H9 (cell line): ENCODE results near the gene VAV3. TPM values are rescaled to one million over a fixed set of nuclear protein-coding genes. Genes with fewer than 3 reads are reported as not detected.
A peak's percentile ranks its signal among the peaks of the same experiment; 100 is the strongest.

Experiments
- DNase-seq: peaks from one replicate; pipeline ENCODE4 v3.0.0-alpha.2; 2017
- H2AFZ ChIP-seq: one replicate; pipeline ENCODE4 v1.6.1; 2013; ENCODE audit warnings: mild to moderate bottlenecking, low read length, control low read depth, moderate library complexity
- H2AK5ac ChIP-seq: 2 replicates; pipeline ENCODE4 v1.6.1; 2013; ENCODE audit warnings: low read length, control low read depth, mixed read lengths; ENCODE audit not compliant: insufficient read length
- H2BK120ac ChIP-seq: one replicate; pipeline ENCODE4 v1.6.1; 2013; ENCODE audit warnings: low read depth, mild to moderate bottlenecking, low read length, control low read depth, inconsistent platforms; ENCODE audit not compliant: poor library complexity, severe bottlenecking
- H2BK12ac ChIP-seq: 2 replicates; pipeline ENCODE4 v1.6.1; 2013; ENCODE audit warnings: low read length, control low read depth, mixed read lengths, low read depth; ENCODE audit not compliant: insufficient read length
- H2BK15ac ChIP-seq: 2 replicates; pipeline ENCODE4 v1.6.1; 2013; ENCODE audit warnings: low read depth, low read length, control low read depth
- H2BK20ac ChIP-seq: one replicate; pipeline ENCODE4 v1.6.1; 2013; ENCODE audit warnings: low read depth, mild to moderate bottlenecking, low read length, control low read depth, inconsistent platforms; ENCODE audit not compliant: poor library complexity, severe bottlenecking
- H2BK5ac ChIP-seq: 2 replicates; pipeline ENCODE4 v1.6.1; 2013; ENCODE audit warnings: low read length, control low read depth, mixed read lengths; ENCODE audit not compliant: insufficient read length
- H3K14ac ChIP-seq: 2 replicates; pipeline ENCODE4 v1.6.1; 2013; ENCODE audit warnings: low read length, control low read depth; ENCODE audit not compliant: insufficient read depth
- H3K18ac ChIP-seq: 2 replicates; pipeline ENCODE4 v1.6.1; 2013; ENCODE audit warnings: low read depth, mild to moderate bottlenecking, mixed read lengths, low read length, control low read depth; ENCODE audit not compliant: insufficient read length
- H3K23ac ChIP-seq: 2 replicates; pipeline ENCODE4 v1.6.1; 2013; ENCODE audit warnings: low read length, control low read depth, mixed read lengths, low read depth; ENCODE audit not compliant: insufficient read length
- H3K23me2 ChIP-seq: 2 replicates; pipeline ENCODE4 v1.6.1; 2013; ENCODE audit warnings: low read depth, mild to moderate bottlenecking, mixed read lengths, low read length, control low read depth; ENCODE audit not compliant: insufficient read length, poor library complexity, severe bottlenecking
- H3K27ac ChIP-seq: 2 replicates; pipeline ENCODE4 v1.5.1; 2013; ENCODE audit warnings: low read length, control low read depth, mixed read lengths, low read depth; ENCODE audit not compliant: insufficient read length
- H3K27me3 ChIP-seq: 2 replicates; pipeline ENCODE4 v1.6.1; 2013; ENCODE audit warnings: low read length, control low read depth, inconsistent platforms; ENCODE audit not compliant: insufficient read depth
- H3K4ac ChIP-seq: 2 replicates; pipeline ENCODE4 v1.6.1; 2013; ENCODE audit warnings: low read depth, mild to moderate bottlenecking, control low read depth, inconsistent platforms, low read length, moderate library complexity
- H3K4me1 ChIP-seq: 2 replicates; pipeline ENCODE4 v1.6.1; 2013; ENCODE audit warnings: low read length, control low read depth, inconsistent platforms; ENCODE audit not compliant: insufficient read depth
- H3K4me2 ChIP-seq: 2 replicates; pipeline ENCODE4 v1.6.1; 2013; ENCODE audit warnings: low read length, control low read depth, mixed read lengths; ENCODE audit not compliant: insufficient read length, insufficient read depth
- H3K56ac ChIP-seq: 2 replicates; pipeline ENCODE4 v1.6.1; 2013; ENCODE audit warnings: low read depth, mild to moderate bottlenecking, mixed read lengths, low read length, control low read depth; ENCODE audit not compliant: insufficient read length
- H3K79me1 ChIP-seq: 2 replicates; pipeline ENCODE4 v1.6.1; 2013; ENCODE audit warnings: low read depth, mild to moderate bottlenecking, moderate library complexity, low read length, control low read depth, inconsistent platforms; ENCODE audit not compliant: insufficient read depth, poor library complexity, severe bottlenecking
- H3K79me2 ChIP-seq: 2 replicates; pipeline ENCODE4 v1.6.1; 2013; ENCODE audit warnings: low read length, control low read depth, inconsistent platforms; ENCODE audit not compliant: insufficient read depth
- H3K9ac ChIP-seq: 2 replicates; pipeline ENCODE4 v1.6.1; 2013; ENCODE audit warnings: low read length, control low read depth, mixed read lengths; ENCODE audit not compliant: insufficient read length; ENCODE audit errors: extremely low read depth
- H3K9me3 ChIP-seq: one replicate; pipeline ENCODE4 v1.6.1; 2013; ENCODE audit warnings: low read depth, low read length, inconsistent platforms; ENCODE audit not compliant: control insufficient read depth
- H3T11ph ChIP-seq: one replicate; pipeline ENCODE4 v1.6.1; 2013; ENCODE audit warnings: mild to moderate bottlenecking, low read length, control low read depth, inconsistent platforms
- H4K20me1 ChIP-seq: one replicate; pipeline ENCODE4 v1.6.1; 2013; ENCODE audit not compliant: control insufficient read depth, insufficient read length, insufficient read depth
- H4K5ac ChIP-seq: 2 replicates; pipeline ENCODE4 v1.6.1; 2013; ENCODE audit warnings: low read depth, mild to moderate bottlenecking, mixed read lengths, low read length, control low read depth; ENCODE audit not compliant: insufficient read length
- H4K8ac ChIP-seq: replicated peaks from 2 replicates; pipeline ENCODE4 v1.6.1; 2013; ENCODE audit warnings: low read length, control low read depth, mixed read lengths, low read depth; ENCODE audit not compliant: insufficient read length
- H4K91ac ChIP-seq: 2 replicates; pipeline ENCODE4 v1.6.1; 2013; ENCODE audit warnings: low read depth, mild to moderate bottlenecking, moderate library complexity, mixed read lengths, low read length, control low read depth; ENCODE audit not compliant: insufficient read length
- H3K27ac Mint-ChIP-seq, 3 experiments: 2 replicates in 2 of 3; 3 replicates in 1 of 3; pipeline ENCODE4 v1.8.0; 2020 to 2021; ENCODE audit warnings: mixed read lengths in 3 of 3, mild to moderate bottlenecking in 1 of 3, moderate library complexity in 1 of 3
- H3K27me3 Mint-ChIP-seq: 2 replicates; pipeline ENCODE4 v1.8.0; 2021; ENCODE audit warnings: low read depth, mild to moderate bottlenecking, moderate library complexity, mixed read lengths
- H3K36me3 Mint-ChIP-seq, 3 experiments: 2 replicates in 2 of 3; 3 replicates in 1 of 3; pipeline ENCODE4 v1.8.0; 2020 to 2021; ENCODE audit warnings: low read depth in 3 of 3, mixed read lengths in 3 of 3; ENCODE audit not compliant: insufficient read depth in 1 of 3
- H3K4me1 Mint-ChIP-seq, 2 experiments: 2 replicates each; pipeline ENCODE4 v1.8.0; 2020; ENCODE audit warnings: mixed read lengths in 2 of 2
- H3K4me3 Mint-ChIP-seq, 2 experiments: 2 replicates in 1 of 2; 3 replicates in 1 of 2; pipeline ENCODE4 v1.8.0; 2020 to 2021; ENCODE audit warnings: mild to moderate bottlenecking in 2 of 2, mixed read lengths in 2 of 2, moderate library complexity in 1 of 2
- H3K9me3 Mint-ChIP-seq, 2 experiments: 2 replicates in 1 of 2; 3 replicates in 1 of 2; pipeline ENCODE4 v1.8.0; 2020; ENCODE audit warnings: mild to moderate bottlenecking in 2 of 2, mixed read lengths in 2 of 2, moderate library complexity in 1 of 2
- CTCF ChIP-seq: fragments of 200-600 bp; sonication (generic); conservative IDR thresholded peaks from 3 replicates; pipeline ENCODE4 v1.8.0; 2021; ENCODE audit warnings: antibody characterized with exemption, mild to moderate bottlenecking
- WGBS: extraction: QIAGEN DNeasy Blood & Tissue Kit; methylation state at CpG from one replicate; pipeline ENCODE4 v1.1.7; 2013; ENCODE audit warnings: missing lambda C conversion rate, low lambda C conversion rate, mixed read lengths; ENCODE audit not compliant: insufficient read length; ENCODE audit errors: extremely low coverage; 5-methylcytosine and 5-hydroxymethylcytosine counted together
- total RNA-seq: library from RNA; stranded (reverse); gene quantifications from 2 replicates; pipeline ENCODE4 v1.2.1, GENCODE V29; 2021

VAV3 gene
- total RNA-seq, 1 experiment from 2014 or later: 5.1 TPM

- no peak for TF ChIP-seq CTCF
- 0 out of 7 replicates have a peak overlapping the region, but pooled peaks of 2 of the 3 experiments have one; percentile 22 to 66 for H3K27ac Mint-ChIP-seq
- Histone ChIP-seq H3K18ac (no peak overlapping the region), H3K23ac (no peak overlapping the region), H2BK12ac (no peak overlapping the region), H3T11ph (no peak overlapping the region), H2BK5ac (no peak overlapping the region), H3K79me1 (no peaks in the 10 kb centered on the region), H2BK20ac (no peak overlapping the region), H3K23me2 (no peaks in the 10 kb centered on the region), H4K8ac (no peak overlapping the region), H2AK5ac (no peak overlapping the region), H4K20me1 (no peaks in the 10 kb centered on the region), H3K27ac (no peak overlapping the region), H3K56ac (no peak overlapping the region), H3K14ac (no peak overlapping the region), H3K79me2 (no peaks in the 10 kb centered on the region), H4K91ac (no peak overlapping the region), H2BK120ac (no peak overlapping the region), H3K9ac (no peak overlapping the region), H2BK15ac (no peak overlapping the region), H4K5ac (no peak overlapping the region), H3K27me3 (no peaks in the 10 kb centered on the region), H3K4me2 (no peak overlapping the region), H2AFZ (no peak overlapping the region), H3K4me1 (no peaks in the 10 kb centered on the region; the same call in 1 of the 2 replicates), H3K4ac (no peak overlapping the region), H3K9me3 (no peaks in the 10 kb centered on the region)
- H3K36me3 Mint-ChIP-seq: no peaks in the 10 kb centered on the region
- H3K4me1 Mint-ChIP-seq: peaks cover 13 to 18% of the 10 kb centered on the region in 2 experiments
- H3K4me3 Mint-ChIP-seq: no peak overlapping the region
- no CpG with 5 or more reads among the region's 9 CpGs for WGBS
- no peak for DNase-seq
- H3K27me3 Mint-ChIP-seq: no peaks in the 10 kb centered on the region
- H3K9me3 Mint-ChIP-seq: no peaks in the 10 kb centered on the region
Measured at GRCh38 chr1:107687849-107688753, 276.9 kb downstream of the VAV3 start.
